ES-I3 (cell line): Measurements from ENCODE around the gene NME4.
"Not testable (repeated sequence)": the region's sequence is repeated elsewhere in the genome, so short reads cannot be mapped to it uniquely, and the experiment has no call there.

Experiments
- H3K36me3 ChIP-seq: 2 replicates; pipeline ENCODE4 v1.6.1; 2013; ENCODE audit warnings: mild to moderate bottlenecking, low read length, control low read depth, moderate library complexity; ENCODE audit not compliant: insufficient read depth
- H3K4me1 ChIP-seq: 2 replicates; pipeline ENCODE4 v1.6.1; 2013; ENCODE audit warnings: mild to moderate bottlenecking, control low read depth, low read length; ENCODE audit not compliant: insufficient read depth
- H3K9ac ChIP-seq: 2 replicates; pipeline ENCODE4 v1.6.1; 2013; ENCODE audit warnings: low read depth, mild to moderate bottlenecking, low read length, moderate library complexity
- H3K9me3 ChIP-seq: 2 replicates; pipeline ENCODE4 v1.6.1; 2013; ENCODE audit warnings: mild to moderate bottlenecking, low read length, moderate library complexity; ENCODE audit not compliant: control insufficient read depth, insufficient read depth

The NME4 gene

GRCh38 chr16:377419-377951 is 19.5 kb upstream of the NME4 start:
- peaks cover 8% of the 10 kb centered on the region for H3K4me1 ChIP-seq
- H3K9me3 ChIP-seq: no peaks in the 10 kb centered on the region
- H3K9ac ChIP-seq: no peak overlapping the region
- H3K36me3 ChIP-seq: peaks cover 6% of the 10 kb centered on the region

- not testable (repeated sequence) for H3K36me3 ChIP-seq, H3K9ac ChIP-seq, H3K9me3 ChIP-seq
- H3K4me1 ChIP-seq: peaks cover 10% of the 10 kb centered on the region
Measured at GRCh38 chr16:378113-378820, 18.7 kb upstream of the NME4 start.

- H3K9ac ChIP-seq: no peak overlapping the region
- no peaks in the 10 kb centered on the region for H3K9me3 ChIP-seq
- H3K36me3 ChIP-seq: peaks cover 6% of the 10 kb centered on the region
Measured at GRCh38 chr16:378821-379182, 18.2 kb upstream of the NME4 start.

GRCh38 chr16:379183-379960 is 17.6 kb upstream of the NME4 start:
- Histone ChIP-seq H3K36me3 (peaks cover 6% of the 10 kb centered on the region), H3K9ac (no peak overlapping the region), H3K4me1 (peaks cover 17% of the 10 kb centered on the region), H3K9me3 (no peaks in the 10 kb centered on the region)

More at GRCh38 chr16:378821-379182, 18.2 kb upstream of the NME4 start:
- H3K4me1 ChIP-seq: peaks cover 14% of the 10 kb centered on the region

GRCh38 chr16:379961-380761 is 16.8 kb upstream of the NME4 start:
- Histone ChIP-seq H3K4me1 (peaks cover 21% of the 10 kb centered on the region), H3K36me3 (no peaks in the 10 kb centered on the region), H3K9me3 (no peaks in the 10 kb centered on the region), H3K9ac (no peak overlapping the region; the same call in 1 of the 2 replicates)

GRCh38 chr16:380762-381011 is 16.3 kb upstream of the NME4 start:
- peaks cover 21% of the 10 kb centered on the region for H3K4me1 ChIP-seq
- no peaks in the 10 kb centered on the region for H3K9me3 ChIP-seq
- peak overlapping the region; percentile 94 for H3K9ac ChIP-seq
- H3K36me3 ChIP-seq: no peaks in the 10 kb centered on the region

GRCh38 chr16:381012-381788 is 15.8 kb upstream of the NME4 start:
- H3K4me1 ChIP-seq: peaks cover 21% of the 10 kb centered on the region
- H3K9ac ChIP-seq: peak overlapping the region; percentile 94
- no peaks in the 10 kb centered on the region for H3K36me3 ChIP-seq
- H3K9me3 ChIP-seq: no peaks in the 10 kb centered on the region

GRCh38 chr16:381789-382717 is 14.9 kb upstream of the NME4 start, which contains the start of gene PGAP6:
PGAP6 (minus strand) TSS chr16:381978; CDS start chr16:381821, 157 bp downstream.
- Histone ChIP-seq H3K36me3 (no peaks in the 10 kb centered on the region), H3K9me3 (no peaks in the 10 kb centered on the region), H3K9ac (peak within 1 kb of the TSS; percentile 94), H3K4me1 (peaks cover 21% of the 10 kb centered on the region)

- no peaks in the 10 kb centered on the region for H3K9me3 ChIP-seq
- no peaks in the 10 kb centered on the region for H3K36me3 ChIP-seq
- H3K9ac ChIP-seq: peak overlapping the region; percentile 89
- H3K4me1 ChIP-seq: peaks cover 25% of the 10 kb centered on the region
Measured at GRCh38 chr16:383326-384051, 13.5 kb upstream of the NME4 start.

GRCh38 chr16:386641-387156 is 10.3 kb upstream of the NME4 start:
- Histone ChIP-seq H3K36me3 (no peaks in the 10 kb centered on the region), H3K9me3 (no peaks in the 10 kb centered on the region), H3K9ac (no peak overlapping the region), H3K4me1 (peaks cover 17% of the 10 kb centered on the region; the same call in 1 of the 2 replicates)

GRCh38 chr16:387761-388666 is 9.0 kb upstream of the NME4 start:
- peaks cover 17% of the 10 kb centered on the region; the same call in 1 of the 2 replicates for H3K4me1 ChIP-seq
- H3K9ac ChIP-seq, H3K36me3 ChIP-seq: not testable (repeated sequence)

GRCh38 chr16:389352-389751 is 7.6 kb upstream of the NME4 start:
- H3K36me3 ChIP-seq: no peaks in the 10 kb centered on the region; the same call in 1 of the 2 replicates
- H3K9me3 ChIP-seq: 0 out of 2 replicates have a peak, but pooled peaks cover 7% of the 10 kb centered on the region
- peaks cover 8% of the 10 kb centered on the region; the same call in 1 of the 2 replicates for H3K4me1 ChIP-seq
- H3K9ac ChIP-seq: no peak overlapping the region

More at GRCh38 chr16:387761-388666, 9.0 kb upstream of the NME4 start:
- not testable (repeated sequence) for H3K9me3 ChIP-seq
